ENCODE data around the gene CTSC.

The CTSC gene

DNA sequence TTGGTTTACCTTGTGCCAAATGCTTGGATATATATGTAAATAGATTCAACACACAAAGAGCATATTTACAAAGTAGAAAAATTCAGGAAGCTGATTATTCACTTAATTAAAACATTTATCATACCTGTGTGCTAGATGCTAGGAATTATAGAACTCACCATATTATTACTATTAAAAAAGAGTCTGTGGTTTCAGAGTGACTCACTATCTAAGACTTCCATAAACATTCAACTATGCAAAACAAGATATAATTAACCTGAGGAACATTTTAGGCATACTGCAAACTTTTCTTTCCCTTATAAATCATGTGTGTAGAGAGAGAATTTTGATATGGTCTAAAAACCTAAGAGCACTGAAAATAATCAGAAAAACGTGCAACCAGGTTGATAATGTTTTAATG lies 27.3 kb downstream of the CTSC start:
- no peak overlapping the region for H3K4me3 ChIP-seq (ENCODE audit: low read depth, low read length)
- TF ChIP-seq CTCF (IDR thresholded peaks at IDR 0.05; ENCODE audit: borderline replicate concordance, insufficient read depth, low read depth, low read length), result no peak

GRCh38 chr11:88308576-88308975 lies 29.0 kb downstream of the CTSC start:
- no peak for TF ChIP-seq CTCF (IDR thresholded peaks at IDR 0.05; ENCODE audit: borderline replicate concordance, insufficient read depth, low read depth, low read length)
- H3K4me3 ChIP-seq (ENCODE audit: low read depth, low read length), result no peak overlapping the region

DNA sequence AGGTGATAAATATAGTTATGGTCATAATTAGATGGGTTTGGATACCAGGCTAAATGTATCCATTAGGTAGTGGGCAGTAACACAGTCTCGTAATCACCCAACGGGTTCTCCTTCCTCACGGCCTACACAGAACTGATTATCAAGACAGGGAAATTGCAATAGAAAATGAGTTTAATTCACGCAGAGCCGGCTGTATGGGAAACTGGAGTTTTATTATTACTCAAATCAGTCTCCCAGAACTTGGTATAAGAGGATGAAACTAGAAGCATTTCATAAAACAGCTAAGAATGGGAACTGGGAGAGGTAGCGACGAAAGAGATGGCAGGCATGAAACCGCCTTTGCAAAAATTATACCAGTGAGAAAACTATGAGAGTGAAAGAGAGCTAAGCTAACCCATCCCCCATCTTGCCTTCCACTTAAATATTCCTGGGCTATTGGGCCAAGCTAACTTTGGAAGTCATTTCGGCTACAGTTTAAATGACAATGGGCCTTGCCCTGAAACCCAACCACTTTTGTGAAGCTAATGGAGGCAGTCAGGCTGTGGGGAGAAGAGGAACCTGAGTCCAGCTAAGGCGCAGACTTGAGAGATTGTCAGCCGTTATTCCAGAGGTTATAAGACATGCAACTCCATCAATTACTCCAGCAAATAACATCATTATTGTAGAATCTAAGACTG lies 29.6 kb downstream of the CTSC start:
- no peak overlapping the region for H3K4me3 ChIP-seq (ENCODE audit: low read depth, low read length)
- no peak for TF ChIP-seq CTCF (IDR thresholded peaks at IDR 0.05; ENCODE audit: borderline replicate concordance, insufficient read depth, low read depth, low read length)

DNA sequence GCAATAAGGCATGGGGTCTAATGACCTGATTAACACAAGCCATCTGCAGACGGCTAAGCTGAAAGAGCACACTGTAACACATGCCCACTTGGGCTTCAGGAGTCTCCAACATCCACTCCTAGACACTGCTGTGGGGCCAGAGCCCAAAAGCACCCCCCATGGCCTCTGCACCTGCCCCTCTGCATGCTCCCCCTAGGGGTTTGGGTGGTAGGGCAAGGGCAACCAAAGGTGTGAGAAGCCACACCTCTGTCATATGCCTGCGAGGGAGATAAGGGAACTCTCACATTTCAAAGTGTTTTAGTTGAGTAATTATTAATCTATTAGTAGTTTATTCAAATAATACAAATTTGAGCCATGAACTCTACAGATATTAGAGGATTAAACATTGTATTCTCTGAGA lies 30.8 kb downstream of the CTSC start:
- no peak for TF ChIP-seq CTCF (IDR thresholded peaks at IDR 0.05; ENCODE audit: borderline replicate concordance, insufficient read depth, low read depth, low read length)
- H3K4me3 ChIP-seq (ENCODE audit: low read depth, low read length), result no peak overlapping the region

DNA sequence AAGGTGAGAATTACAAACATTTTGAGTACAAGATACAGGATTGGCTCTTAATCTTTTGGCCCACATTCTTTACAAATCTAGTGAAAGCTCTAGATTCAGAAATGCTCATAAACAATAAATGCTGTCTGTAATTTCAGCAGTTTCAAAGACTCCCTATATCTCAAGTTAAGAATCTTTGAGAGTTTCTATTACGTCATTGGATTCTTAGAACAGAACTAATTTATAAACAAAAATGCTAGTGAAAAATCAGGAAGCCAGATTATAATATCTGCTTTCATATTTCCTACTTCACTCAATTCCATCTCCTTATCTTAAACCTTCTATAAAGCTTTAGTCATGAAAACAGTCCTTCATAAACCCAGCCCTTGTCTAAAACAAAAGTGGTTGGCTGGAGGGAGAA lies 32.1 kb downstream of the CTSC start:
- no peak for TF ChIP-seq CTCF (IDR thresholded peaks at IDR 0.05; ENCODE audit: borderline replicate concordance, insufficient read depth, low read depth, low read length)
- no peak overlapping the region for H3K4me3 ChIP-seq (ENCODE audit: low read depth, low read length)

GRCh38 chr11:88304352-88304751 lies 33.2 kb downstream of the CTSC start:
- no peak for TF ChIP-seq CTCF (IDR thresholded peaks at IDR 0.05; ENCODE audit: borderline replicate concordance, insufficient read depth, low read depth, low read length)
- H3K4me3 ChIP-seq (ENCODE audit: low read depth, low read length), result no peak overlapping the region

DNA sequence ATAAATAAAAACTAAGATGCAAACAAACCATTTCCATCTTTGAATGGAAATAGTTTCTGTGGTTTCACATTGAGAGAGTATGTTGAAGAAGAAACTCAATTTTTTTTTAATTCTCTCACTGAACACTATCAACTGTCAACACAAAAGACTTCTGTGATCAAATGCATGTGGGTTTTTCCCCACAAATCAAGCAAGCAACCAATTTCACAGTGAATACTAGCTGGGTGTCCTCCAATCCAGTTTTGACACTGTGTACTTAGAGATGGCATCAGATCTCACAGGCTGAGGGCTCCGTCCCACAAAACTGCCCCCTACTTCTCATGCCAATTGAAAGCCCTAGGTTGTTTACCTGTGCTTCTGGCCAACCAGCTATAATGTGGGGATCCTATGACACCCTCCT lies 34.5 kb downstream of the CTSC start:
- TF ChIP-seq CTCF (IDR thresholded peaks at IDR 0.05; ENCODE audit: borderline replicate concordance, insufficient read depth, low read depth, low read length), result no peak
- no peak overlapping the region for H3K4me3 ChIP-seq (ENCODE audit: low read depth, low read length)

Data from GM12875 (cell line).